AG09319 (cell line): ENCODE measurements around the gene IL1B.

Experiments used
- DNase-seq: peaks from one replicate; pipeline ENCODE4 v3.0.0-alpha.2; 2010; ENCODE audit warnings: low read depth; ENCODE audit errors: extremely low read depth
- CTCF ChIP-seq: IDR thresholded peaks from 2 replicates; pipeline ENCODE4 v1.5.1; 2011; ENCODE audit warnings: low read depth, mild to moderate bottlenecking, inconsistent platforms, low read length, moderate library complexity

Gene IL1B

GRCh38 chr2:112811841-112812306, 24.7 kb downstream of the IL1B start:
- no peak for TF ChIP-seq CTCF
- no peak for DNase-seq

DNA sequence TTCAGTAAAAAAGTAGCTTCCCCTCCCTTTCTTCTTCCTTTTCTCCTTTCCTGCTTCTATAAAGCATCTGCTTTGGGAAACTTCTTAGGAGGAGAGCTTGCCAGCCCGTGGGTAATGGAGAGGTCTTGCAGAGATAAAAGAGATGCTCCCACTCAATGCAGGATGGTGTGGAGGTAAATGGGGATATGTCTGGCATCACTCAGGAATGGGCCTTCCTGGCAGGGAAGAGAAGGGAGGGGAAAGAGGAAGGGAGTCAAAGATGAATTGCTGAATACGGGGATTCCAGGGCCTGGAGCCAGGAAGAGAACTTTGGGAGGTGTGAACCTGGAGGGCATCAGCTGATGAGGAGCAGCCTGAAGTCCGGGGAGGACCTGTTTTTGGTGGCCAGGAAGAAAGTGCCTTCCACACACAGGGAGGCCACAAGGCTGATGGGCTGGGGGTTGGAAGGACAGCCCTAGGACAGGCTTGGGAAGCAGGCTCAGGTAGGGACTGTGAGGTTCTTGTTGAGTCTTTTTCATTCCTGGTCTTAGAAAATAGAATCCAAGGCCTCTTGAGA, 25.2 kb downstream of the IL1B start:
- no peak for DNase-seq
- TF ChIP-seq CTCF, result no peak

DNA sequence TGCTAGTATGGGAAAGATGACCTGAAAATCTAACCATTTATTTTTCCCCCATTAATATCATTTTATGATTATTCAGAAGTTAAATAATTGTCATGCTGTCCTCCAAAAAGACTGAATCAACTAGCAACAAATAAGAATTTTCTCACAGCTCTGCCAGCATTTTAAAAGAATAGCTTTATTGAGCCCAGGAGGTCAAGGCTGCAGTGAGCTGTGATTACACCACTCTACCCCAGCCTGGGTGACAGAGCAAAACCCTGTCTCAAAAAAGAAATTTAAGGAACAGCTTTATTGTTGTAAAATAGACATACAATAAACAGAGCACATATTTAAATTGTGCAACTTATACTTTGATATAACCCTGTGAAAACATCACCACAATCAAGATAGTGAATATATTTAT, 27.5 kb downstream of the IL1B start:
- no peak for TF ChIP-seq CTCF

DNA sequence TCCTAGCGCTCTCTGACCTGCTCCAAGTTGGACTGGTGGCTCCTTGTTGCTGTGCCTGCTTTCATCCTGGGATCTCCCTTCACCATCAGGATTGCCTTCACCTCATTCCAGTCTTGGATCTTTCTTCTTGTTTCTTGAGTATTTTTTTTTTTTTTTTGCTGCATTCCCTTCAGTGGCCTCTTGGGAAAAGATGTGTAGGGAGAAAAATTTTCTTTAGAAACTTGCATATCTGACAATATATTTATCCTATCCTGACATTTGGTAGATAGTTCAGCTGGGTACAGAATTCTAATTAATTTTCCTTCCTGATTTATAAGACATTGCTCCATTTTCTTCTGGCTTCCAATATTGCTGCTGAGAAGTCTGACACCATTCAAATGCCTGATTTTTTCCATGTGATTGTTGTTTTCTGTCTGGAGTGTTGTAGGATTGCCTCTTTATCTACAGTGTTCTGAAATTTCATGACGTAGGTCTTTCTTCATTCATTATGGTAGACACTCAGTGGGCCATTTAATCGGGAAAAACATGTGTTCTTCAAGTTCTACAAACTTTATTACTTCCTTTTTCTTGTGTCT, 29.3 kb downstream of the IL1B start:
- no peak for TF ChIP-seq CTCF
- DNase-seq, result no peak

More for the DNA sequence above, 27.5 kb downstream of the IL1B start:
- no peak for DNase-seq

GRCh38 chr2:112805542-112805941, 31.0 kb downstream of the IL1B start:
- no peak for DNase-seq
- no peak for TF ChIP-seq CTCF

DNA sequence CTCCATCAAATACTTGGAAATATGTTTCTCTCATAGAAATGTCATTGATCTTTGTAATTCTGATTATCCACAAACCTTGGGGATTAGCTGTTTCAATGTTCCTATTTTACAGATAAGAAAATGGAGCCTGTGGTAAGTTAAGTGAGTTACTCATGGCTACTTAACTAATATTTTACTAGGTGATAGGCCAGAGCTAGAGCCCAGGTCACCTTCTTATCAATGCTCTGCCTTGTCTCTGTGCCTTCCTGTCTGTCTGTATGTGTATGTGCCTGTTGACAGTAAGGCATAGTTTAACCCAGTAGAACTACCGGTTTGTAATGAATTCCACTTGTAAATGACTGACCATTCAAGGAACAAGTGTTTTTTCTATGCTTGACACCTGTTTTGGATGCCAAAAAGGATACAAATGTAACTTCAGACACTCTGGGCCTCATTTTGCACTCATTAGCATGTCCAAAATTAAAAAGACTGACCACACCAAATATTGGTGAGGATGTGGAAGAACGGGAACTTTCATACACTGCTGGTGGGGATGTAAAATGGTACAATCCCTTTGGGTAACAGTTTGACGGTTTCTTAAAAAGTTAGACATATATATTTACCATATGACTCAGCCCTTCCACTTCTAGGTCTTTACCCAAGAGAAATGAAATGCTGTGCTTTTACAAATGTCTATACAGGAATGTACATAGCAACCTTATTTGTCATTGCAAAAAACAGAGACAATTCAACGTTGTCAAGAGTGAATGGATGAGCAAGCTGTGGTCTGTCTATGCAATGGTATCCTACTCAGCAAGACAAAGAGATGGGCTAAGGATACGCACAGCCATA, 32.7 kb downstream of the IL1B start:
- TF ChIP-seq CTCF, result no peak
- no peak for DNase-seq
